SU-DHL-6 (cell line): ENCODE measurements around the gene MUCL3.

Experiments used
- H2AFZ ChIP-seq: fragments of 200-600 bp; sonication (generic); 2 replicates; pipeline ENCODE4 v1.6.1; 2014; ENCODE audit warnings: low read depth, mild to moderate bottlenecking, moderate library complexity, mixed read lengths, antibody characterized with exemption, low read length; ENCODE audit not compliant: severe bottlenecking
- H3F3A ChIP-seq: fragments of 200-600 bp; shearing (Covaris generic); 2 replicates; pipeline ENCODE4 v1.6.0; 2016; ENCODE audit warnings: antibody characterized with exemption, mild to moderate bottlenecking; ENCODE audit not compliant: insufficient read depth
- H3K27ac ChIP-seq: fragments of 200-600 bp; sonication (generic); 2 replicates; pipeline ENCODE4 v1.5.1; 2016; ENCODE audit warnings: low read depth, mild to moderate bottlenecking, low read length, moderate library complexity, mixed read lengths
- H3K27me3 ChIP-seq: fragments of 200-600 bp; sonication (generic), shearing (Covaris generic); 2 replicates; pipeline ENCODE4 v1.6.0; 2014; ENCODE audit warnings: mild to moderate bottlenecking, low read length
- H3K36me3 ChIP-seq: fragments of 200-600 bp; sonication (generic); 2 replicates; pipeline ENCODE4 v1.6.1; 2014; ENCODE audit warnings: mild to moderate bottlenecking, low read length, mixed read lengths
- H3K4me2 ChIP-seq: fragments of 300-600, 200-600 bp; shearing (Covaris generic), sonication (generic); 2 replicates; pipeline ENCODE4 v1.6.0; 2014; ENCODE audit warnings: low read length, low read depth, mild to moderate bottlenecking; ENCODE audit not compliant: poor library complexity, severe bottlenecking
- H3K4me3 ChIP-seq: fragments of 200-600 bp; sonication (generic); 2 replicates; pipeline ENCODE4 v1.5.1; 2014; ENCODE audit warnings: antibody characterized with exemption, low read length, mild to moderate bottlenecking, mixed read lengths; ENCODE audit not compliant: insufficient read depth, poor library complexity, severe bottlenecking
- H3K79me2 ChIP-seq: fragments of 200-600 bp; sonication (generic); 2 replicates; pipeline ENCODE4 v1.6.1; 2014; ENCODE audit warnings: mild to moderate bottlenecking, low read length, moderate library complexity; ENCODE audit not compliant: insufficient read depth
- H3K9ac ChIP-seq: fragments of 200-600 bp; sonication (generic); 2 replicates; pipeline ENCODE4 v1.7.0; 2014; ENCODE audit warnings: mild to moderate bottlenecking, low read length
- H3K9me2 ChIP-seq: fragments of 200-600 bp; sonication (generic); replicated peaks from 2 replicates; pipeline ENCODE4 v1.6.1; 2014; ENCODE audit warnings: low read length; ENCODE audit not compliant: insufficient read depth
- H3K9me3 ChIP-seq: fragments of 200-600 bp; sonication (generic); 2 replicates; pipeline ENCODE4 v1.6.1; 2014; ENCODE audit warnings: low read length, mixed read lengths; ENCODE audit not compliant: insufficient read depth
- H4K20me1 ChIP-seq: fragments of 200-600 bp; sonication (generic); 2 replicates; pipeline ENCODE4 v1.6.1; 2014; ENCODE audit warnings: low read depth, mild to moderate bottlenecking, antibody characterized with exemption, low read length, moderate library complexity, mixed read lengths
- CTCF ChIP-seq: fragments of 200-600 bp; sonication (generic); IDR thresholded peaks from one replicate; pipeline ENCODE4 v1.5.1; 2017; ENCODE audit warnings: antibody characterized with exemption, mild to moderate bottlenecking, low read length, moderate library complexity; ENCODE audit not compliant: insufficient read depth, poor library complexity, severe bottlenecking
- EZH2phosphoT487 ChIP-seq: fragments of 200-600 bp; sonication (generic), shearing (Covaris generic); conservative IDR thresholded peaks from 2 replicates; pipeline ENCODE4 v1.6.1; 2018; ENCODE audit warnings: mild to moderate bottlenecking, antibody characterized with exemption, low read length, moderate library complexity, mixed read lengths

MUCL3 gene

GRCh38 chr6:30954631-30955366 lies 14.0 kb downstream of the MUCL3 start:
- Histone ChIP-seq H3K9ac (peak overlapping the region; percentile 30), H3K27ac (no peak overlapping the region), H3K9me2 (no peaks in the 10 kb centered on the region), H2AFZ (peak overlapping the region; percentile 92), H3K4me3 (no peak overlapping the region), H4K20me1 (no peaks in the 10 kb centered on the region), H3K27me3 (no peaks in the 10 kb centered on the region), H3K79me2 (no peaks in the 10 kb centered on the region), H3K9me3 (no peaks in the 10 kb centered on the region), H3F3A (no peaks in the 10 kb centered on the region), H3K36me3 (no peaks in the 10 kb centered on the region), H3K4me2 (peak overlapping the region; percentile 52)
- no peak for TF ChIP-seq EZH2phosphoT487
- TF ChIP-seq CTCF = no peak

- H3K79me2 ChIP-seq = no peaks in the 10 kb centered on the region
These were observed 14.7 kb downstream of the MUCL3 start for GRCh38 chr6:30955367-30956042.

GRCh38 chr6:30957716-30958115 lies 16.9 kb downstream of the MUCL3 start:
- no peak overlapping the region for H3K4me3 ChIP-seq
- no peaks in the 10 kb centered on the region for H3K9me2 ChIP-seq
- H3K36me3 ChIP-seq = no peaks in the 10 kb centered on the region
- H3K4me2 ChIP-seq = no peak overlapping the region
- H3F3A ChIP-seq = no peaks in the 10 kb centered on the region
- H4K20me1 ChIP-seq = no peaks in the 10 kb centered on the region
- H3K27me3 ChIP-seq = no peaks in the 10 kb centered on the region
- no peak overlapping the region for H3K9ac ChIP-seq
- no peak for TF ChIP-seq CTCF
- no peak for TF ChIP-seq EZH2phosphoT487
- no peaks in the 10 kb centered on the region for H3K9me3 ChIP-seq
- H2AFZ ChIP-seq = no peak overlapping the region
- no peak overlapping the region for H3K27ac ChIP-seq
- H3K79me2 ChIP-seq = no peaks in the 10 kb centered on the region

More at GRCh38 chr6:30955367-30956042, 14.7 kb downstream of the MUCL3 start:
- Histone ChIP-seq H3K36me3 (no peaks in the 10 kb centered on the region), H3K4me3 (peak overlapping the region; percentile 30), H2AFZ (peak overlapping the region; percentile 92), H3K9me2 (no peaks in the 10 kb centered on the region), H3K4me2 (peak overlapping the region; percentile 52), H3K27ac (no peak overlapping the region), H3K9me3 (no peaks in the 10 kb centered on the region), H3K9ac (peak overlapping the region; percentile 30), H3K27me3 (no peaks in the 10 kb centered on the region), H3F3A (no peaks in the 10 kb centered on the region), H4K20me1 (no peaks in the 10 kb centered on the region)
- TF ChIP-seq EZH2phosphoT487 (no peak), CTCF (no peak)
